ENCODE measurements around the gene PPIH. TPM values are rescaled to one million over a fixed set of nuclear protein-coding genes. Genes with fewer than 3 reads are reported as not detected.
"Not testable (repeated sequence)": the region's sequence is repeated elsewhere in the genome, so short reads cannot be mapped to it uniquely, and the experiment has no call there.

The PPIH gene
- total RNA-seq, 1 donor from 2014 or later, result 20.6 TPM

DNA sequence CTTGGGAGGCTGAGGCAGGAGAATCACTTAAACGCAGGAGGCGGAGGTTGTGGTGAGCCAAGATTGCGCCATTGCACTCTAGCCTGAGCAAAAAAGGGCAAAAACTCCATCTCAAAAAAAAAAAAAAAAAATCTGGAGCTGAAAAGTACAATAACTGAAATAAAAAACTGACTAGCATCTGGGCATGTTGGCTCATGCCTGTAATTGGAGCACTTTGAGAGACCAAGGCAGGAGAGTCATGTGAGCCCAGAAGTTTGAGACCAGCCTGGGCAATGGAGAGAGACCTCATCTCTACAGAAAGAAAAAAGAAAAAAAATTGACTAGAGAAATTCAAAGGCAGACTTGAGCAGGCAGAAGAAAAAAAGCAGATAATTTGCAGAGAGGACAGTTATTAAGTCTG is 63.7 kb downstream of the PPIH start:
- intact Hi-C loops (cut with DNase I), result no loop called here
- DNase-seq (ENCODE audit: low spot score) (no peak), ATAC-seq (no peak)

DNA sequence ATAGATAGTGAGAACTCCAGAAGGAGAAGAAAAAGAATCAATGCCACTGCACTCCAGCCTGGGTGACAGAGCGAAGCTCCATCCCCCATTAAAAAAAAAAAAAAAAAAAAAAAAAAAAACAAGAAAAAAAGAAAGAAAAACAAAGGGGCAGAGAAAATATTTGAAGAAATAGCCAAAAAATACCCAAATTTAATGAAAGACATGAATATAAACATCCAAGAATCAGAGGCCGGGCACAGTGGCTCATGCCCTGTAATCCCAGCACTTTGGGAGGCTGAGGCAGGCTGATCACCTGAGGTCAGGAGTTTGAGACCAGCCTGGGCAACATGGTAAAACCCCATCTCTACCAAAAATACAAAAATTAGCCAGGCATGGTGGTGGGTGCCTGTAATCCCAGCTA is 64.2 kb downstream of the PPIH start:
- intact Hi-C loops (cut with DNase I); ATAC-seq; DNase-seq (ENCODE audit: low spot score): not testable (repeated sequence)

DNA sequence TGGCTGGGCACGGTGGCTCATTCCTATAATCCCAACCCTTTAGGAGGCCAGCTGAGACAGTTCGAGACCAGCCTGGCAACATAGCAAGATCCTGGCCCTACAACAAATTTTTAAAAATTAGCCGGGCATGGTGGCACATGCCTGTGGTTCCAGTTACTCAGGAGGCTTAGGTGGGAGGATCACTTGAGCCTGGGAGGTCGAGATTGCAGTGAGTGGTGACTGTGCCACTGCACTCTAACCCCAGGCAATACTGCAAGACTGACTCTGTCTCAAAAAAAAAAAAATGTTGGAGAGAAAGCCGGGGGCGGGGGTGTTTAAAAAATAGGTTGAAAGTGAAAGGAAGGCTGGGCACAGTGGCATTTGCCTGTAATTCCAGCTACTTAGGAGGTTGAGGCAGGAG is 65.3 kb downstream of the PPIH start:
- DNase-seq (ENCODE audit: low spot score) (no peak), ATAC-seq (no peak)
- intact Hi-C loops (cut with DNase I), result no loop called here

DNA sequence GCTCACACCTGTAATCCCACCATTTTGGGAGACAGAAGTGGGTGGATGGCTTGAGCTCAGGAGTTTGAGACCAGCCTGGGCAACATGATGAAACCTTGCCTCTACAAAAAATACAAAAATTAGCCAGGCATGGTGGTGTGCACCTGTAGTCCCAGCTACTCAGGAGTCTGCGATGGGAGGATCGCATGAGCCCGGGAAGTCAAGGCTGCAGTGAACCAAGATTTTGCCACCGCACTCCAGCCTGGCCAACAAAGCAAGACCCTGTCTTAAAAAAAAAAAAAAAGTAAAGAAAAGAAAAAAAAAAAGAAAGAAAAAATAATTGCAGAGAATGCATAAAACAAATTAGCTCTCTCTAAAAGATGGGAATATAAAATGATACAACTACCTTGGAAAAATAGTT is 67.6 kb downstream of the PPIH start:
- intact Hi-C loops (cut with DNase I); ATAC-seq; DNase-seq (ENCODE audit: low spot score): not testable (repeated sequence)

Other genes with a start within 250 kb of the PPIH start
- gene ZMYND12, start 202.4 kb upstream of the PPIH start, total RNA-seq, result 1.6 TPM
- 41.3 TPM for gene PPCS, start 201.9 kb upstream of the PPIH start, total RNA-seq
- 10.9 TPM for gene CCDC30, start 195.1 kb upstream of the PPIH start, total RNA-seq
- 439 TPM for gene YBX1, start 24.0 kb downstream of the PPIH start, total RNA-seq
- gene CLDN19, start 81.8 kb downstream of the PPIH start, total RNA-seq, result 243 TPM
- 45.6 TPM for gene P3H1, start 108.6 kb downstream of the PPIH start, total RNA-seq
- 10.8 TPM for gene C1orf50, start 108.8 kb downstream of the PPIH start, total RNA-seq
- 0.31 TPM for gene TMEM269, start 126.6 kb downstream of the PPIH start, total RNA-seq
- 11.2 TPM for gene ERMAP, start 158.7 kb downstream of the PPIH start, total RNA-seq
- gene SVBP, start 159.0 kb downstream of the PPIH start, total RNA-seq, result 36.6 TPM
- 9.7 TPM for gene ZNF691, start 188.2 kb downstream of the PPIH start, total RNA-seq